GM13977 (cell line): Measurements from ENCODE around the gene RASGRF2.

Experiments used
- DNase-seq: peaks from one replicate; pipeline ENCODE4 v3.0.0; 2012; ENCODE audit warnings: low spot score
- CTCF ChIP-seq: IDR thresholded peaks from 2 replicates; pipeline ENCODE4 v1.5.1; 2012; ENCODE audit warnings: mild to moderate bottlenecking, control low read depth; ENCODE audit not compliant: insufficient read depth; ENCODE audit errors: extremely low read depth, missing control alignments
- in situ Hi-C: fragments of 300-500 bp; cut with MboI; formaldehyde crosslinking; loops from one replicate; pipeline ENCODE4 v1.12.0; 2022; ENCODE audit warnings: low sequenced_read_pairs, low pct_unique_long_range_greater_than_20kb, mixed read lengths, inconsistent platforms; ENCODE audit not compliant: unreplicated experiment

RASGRF2 gene

GRCh38 chr5:81142108-81142507, 181.9 kb downstream of the RASGRF2 start:
- in situ Hi-C loops = no loop called here
- no peak for TF ChIP-seq CTCF
- no peak for DNase-seq

GRCh38 chr5:81145329-81145935, 185.3 kb downstream of the RASGRF2 start:
- in situ Hi-C loops = no loop called here
- no peak for DNase-seq
- no peak for TF ChIP-seq CTCF

- in situ Hi-C loops = no loop called here
- no peak for TF ChIP-seq CTCF
- DNase-seq = no peak
These were observed 185.9 kb downstream of the RASGRF2 start for GRCh38 chr5:81146031-81146430.

DNA sequence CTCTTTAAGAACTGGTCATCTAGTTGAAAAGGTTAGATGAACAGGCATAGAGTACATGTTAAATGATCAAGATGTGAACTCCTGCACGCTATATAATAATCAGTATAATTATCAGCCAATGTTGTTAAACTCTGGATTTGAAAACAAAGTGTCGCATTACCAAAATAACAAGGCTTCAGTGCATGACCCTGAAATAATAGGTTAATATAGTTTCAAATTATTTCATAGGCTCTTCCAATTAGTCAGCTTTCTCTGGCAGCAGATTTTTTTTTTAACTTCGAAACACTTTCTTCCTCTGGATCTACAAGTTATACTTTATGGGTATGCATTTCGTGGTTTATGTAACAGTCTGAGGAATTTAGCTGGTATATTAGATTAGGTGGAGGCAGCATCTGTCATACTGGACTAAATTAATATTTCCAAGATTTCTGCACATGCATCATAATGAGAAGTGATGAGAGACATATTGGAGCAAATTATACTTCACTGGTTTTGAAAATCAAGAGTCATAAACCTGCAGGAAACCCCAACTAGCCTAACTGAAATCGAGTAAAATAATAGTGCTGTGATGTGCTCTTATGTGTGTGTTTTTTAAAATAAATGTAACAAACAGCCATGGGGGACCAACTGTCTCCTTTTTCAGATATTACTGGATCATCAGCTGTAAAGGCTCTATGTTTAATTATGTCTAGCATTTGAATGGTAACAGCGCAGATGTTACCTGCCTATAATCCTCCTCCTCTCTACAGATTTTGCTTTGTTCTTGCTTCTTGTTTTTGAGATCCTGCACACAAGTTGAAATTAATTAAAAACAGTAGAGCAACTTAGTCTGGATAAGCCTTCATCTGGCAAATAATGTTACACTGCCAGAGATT, 187.1 kb downstream of the RASGRF2 start:
- no peak for DNase-seq
- TF ChIP-seq CTCF = no peak
- in situ Hi-C loops = no loop called here

GRCh38 chr5:81147886-81148571, 187.9 kb downstream of the RASGRF2 start:
- DNase-seq = no peak
- no peak for TF ChIP-seq CTCF
- in situ Hi-C loops = no loop called here

DNA sequence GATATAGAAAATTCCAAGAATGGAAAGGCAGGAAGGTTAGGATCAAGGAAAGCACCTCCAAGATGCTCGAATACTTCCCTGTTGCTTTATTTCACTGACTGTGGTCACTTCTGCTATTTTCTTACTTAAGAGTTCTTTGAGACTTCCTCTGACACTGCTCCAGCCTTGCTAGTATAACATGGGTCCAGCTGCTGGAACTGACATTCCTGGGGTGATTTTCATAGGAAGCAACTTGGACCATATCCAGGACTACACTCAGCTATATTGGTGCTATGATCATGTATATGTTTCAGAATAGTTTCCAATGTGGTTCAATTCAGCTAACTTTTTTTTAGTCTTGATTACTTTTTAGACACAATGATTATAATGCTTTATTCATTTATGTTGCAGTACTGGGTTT, 191.4 kb downstream of the RASGRF2 start:
- no peak for DNase-seq
- in situ Hi-C loops = no loop called here

More for the DNA sequence above, 191.4 kb downstream of the RASGRF2 start:
- TF ChIP-seq CTCF = no peak
